ENCODE measurements around the gene ITGB3.
A peak's percentile ranks its signal among the peaks of the same experiment; 100 is the strongest.

Gene ITGB3

DNA sequence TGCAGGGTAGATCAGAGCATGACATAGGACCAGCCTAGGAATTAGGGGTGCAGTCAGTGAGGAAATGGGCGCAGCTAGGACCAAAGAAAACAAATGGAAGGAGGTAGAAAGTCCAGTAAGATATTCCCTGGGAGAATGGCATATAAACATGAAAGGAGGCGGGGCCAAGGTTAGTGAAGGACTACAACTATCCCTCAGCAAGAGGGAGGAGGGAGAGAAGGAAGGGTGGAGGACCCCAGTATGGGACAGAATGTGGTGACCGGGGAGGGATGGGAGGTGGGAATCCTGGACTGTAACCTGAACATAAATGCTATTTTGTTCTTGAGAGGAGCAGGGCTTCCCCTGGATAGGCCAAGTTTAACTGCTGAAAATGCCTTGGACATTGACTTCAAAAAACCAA, 22.8 kb downstream of the ITGB3 start:
- no peak for DNase-seq (ENCODE audit: low spot score)

GRCh38 chr17:47276868-47277267, 23.2 kb downstream of the ITGB3 start:
- DNase-seq (ENCODE audit: low spot score) = no peak

DNA sequence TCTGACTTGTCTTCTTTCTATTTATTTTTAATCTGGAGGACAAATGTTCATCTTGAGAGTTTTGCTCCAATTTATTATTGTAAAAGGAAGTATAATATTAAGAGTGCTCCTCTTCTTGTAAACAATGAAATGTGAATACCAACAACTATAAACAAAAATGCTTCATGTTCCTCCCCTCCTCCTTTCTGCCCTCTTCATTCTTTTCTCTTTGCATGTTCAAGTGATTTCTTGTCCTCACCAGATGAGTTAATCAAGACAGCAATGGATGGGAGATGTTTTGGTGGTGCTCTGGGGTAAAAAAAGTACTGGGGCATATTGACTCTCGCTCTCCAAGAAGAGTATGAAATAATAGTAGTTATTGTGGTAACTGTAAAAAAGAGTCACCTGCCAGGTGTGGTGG, 24.3 kb downstream of the ITGB3 start:
- DNase-seq (ENCODE audit: low spot score) = no peak

GRCh38 chr17:47278561-47278960, 24.9 kb downstream of the ITGB3 start:
- no peak for DNase-seq (ENCODE audit: low spot score)

DNA sequence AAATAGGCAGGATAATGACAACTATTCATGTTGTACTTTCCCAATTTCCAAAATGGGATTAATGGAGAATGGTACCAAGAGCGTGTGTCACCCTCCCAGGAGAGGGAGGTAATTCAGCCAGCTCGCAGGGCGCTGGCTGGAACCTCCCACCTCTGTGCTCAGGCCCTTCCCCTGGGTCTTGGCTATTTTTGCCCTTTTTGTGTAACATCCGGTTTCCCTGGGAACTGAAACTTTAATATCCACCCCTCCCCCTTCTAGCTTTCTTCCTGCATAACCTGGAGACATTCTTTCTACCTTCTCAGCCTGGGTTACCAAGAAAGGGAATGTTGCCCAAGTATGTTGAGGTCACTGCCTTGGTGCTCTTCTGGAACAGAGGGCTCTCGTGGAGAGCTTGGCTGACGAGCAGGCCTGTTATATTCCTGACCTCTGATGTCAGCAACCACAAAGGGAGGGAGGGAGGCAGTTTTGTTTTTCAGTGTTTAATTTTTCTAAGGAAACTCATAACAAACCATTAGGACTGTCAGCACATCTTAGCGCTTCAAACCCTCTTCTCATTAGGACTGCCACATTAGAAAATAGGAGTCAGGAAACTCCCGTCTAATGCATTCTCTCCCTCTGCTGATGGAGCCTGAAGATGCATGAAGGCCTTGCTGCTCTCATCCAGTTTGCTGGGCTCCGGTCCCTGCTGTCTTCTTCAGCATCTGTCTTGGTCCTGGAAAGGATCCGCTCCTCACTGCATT, 25.6 kb downstream of the ITGB3 start:
- DNase-seq (ENCODE audit: low spot score) = no peak

DNA sequence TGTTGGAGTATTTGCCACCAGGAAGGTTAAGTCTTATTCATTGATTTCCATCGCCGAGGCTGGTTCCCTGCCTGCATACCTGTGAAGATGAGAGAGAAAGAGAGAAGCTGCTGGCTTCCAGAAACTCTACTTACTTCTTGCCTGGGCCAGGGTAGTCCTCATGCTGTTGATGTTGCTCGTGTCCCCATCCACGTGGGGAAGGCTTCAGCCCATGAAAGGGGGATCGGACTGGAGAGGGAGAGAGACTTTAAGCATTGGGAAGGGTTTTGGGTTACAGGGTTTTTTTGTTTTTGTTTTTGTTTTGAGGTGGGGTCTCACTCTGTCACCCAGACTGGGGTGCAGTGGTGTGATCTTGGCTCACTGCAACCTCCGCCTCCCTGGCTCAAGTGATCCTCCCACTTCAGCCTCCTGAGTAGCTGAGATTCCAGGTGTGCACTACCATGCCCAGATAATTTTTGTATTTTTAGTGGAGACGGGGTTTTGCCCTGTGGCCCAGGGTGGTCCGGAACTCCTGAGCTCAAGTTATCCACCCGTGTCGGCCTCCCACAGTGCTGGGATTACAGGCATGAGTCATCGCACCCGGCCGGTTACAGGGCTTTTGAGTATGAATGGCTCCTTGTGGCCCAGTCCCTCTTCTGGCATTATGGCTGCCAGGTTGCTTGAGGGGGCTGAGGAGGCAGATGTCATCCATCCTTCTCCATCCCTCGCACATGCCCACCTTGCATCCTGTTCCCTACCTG, 26.6 kb downstream of the ITGB3 start:
- no peak for DNase-seq (ENCODE audit: low spot score)

DNA sequence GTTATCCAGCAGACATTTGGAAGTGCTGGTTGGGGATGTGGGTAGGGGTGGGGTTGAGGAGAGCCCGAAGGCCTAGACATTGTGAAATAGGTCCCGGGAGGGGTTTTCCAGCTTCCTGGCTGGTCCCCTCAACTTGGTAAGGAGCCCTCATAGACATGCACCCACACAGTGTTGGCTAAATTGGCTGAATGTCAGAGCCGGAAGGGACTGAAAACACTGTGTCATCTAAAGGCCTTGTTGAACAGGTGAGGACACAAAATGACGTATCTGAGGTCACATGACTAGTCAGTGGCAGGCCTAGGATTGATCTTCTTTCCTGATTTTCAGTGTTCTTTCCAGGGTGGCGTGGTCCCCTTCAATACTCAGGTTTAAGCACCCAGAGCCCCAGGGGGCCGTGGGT, 27.6 kb downstream of the ITGB3 start:
- no peak for DNase-seq (ENCODE audit: low spot score)

DNA sequence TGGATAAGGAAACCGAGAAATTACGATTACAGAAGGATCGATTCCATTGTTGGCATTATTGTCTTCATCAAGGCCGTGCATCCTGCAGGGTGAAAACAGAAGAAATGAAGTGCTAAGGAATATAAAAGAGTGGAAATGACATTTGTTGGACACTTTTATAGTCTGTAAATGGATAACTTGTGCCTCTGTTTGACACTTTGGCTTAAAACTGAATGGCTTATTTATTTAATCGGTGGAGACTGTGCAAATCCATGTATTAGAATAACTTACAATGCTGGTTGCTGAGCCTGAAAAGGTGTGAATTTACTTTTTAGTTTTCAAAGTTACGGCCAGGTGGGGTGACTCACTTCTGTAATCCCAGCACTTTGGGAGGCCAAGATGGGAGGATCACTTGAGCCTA, 31.4 kb downstream of the ITGB3 start:
- DNase-seq (ENCODE audit: low spot score) = no peak

- DNase-seq (ENCODE audit: low spot score) = no peak
These were observed 32.7 kb downstream of the ITGB3 start for GRCh38 chr17:47286198-47286914.

DNA sequence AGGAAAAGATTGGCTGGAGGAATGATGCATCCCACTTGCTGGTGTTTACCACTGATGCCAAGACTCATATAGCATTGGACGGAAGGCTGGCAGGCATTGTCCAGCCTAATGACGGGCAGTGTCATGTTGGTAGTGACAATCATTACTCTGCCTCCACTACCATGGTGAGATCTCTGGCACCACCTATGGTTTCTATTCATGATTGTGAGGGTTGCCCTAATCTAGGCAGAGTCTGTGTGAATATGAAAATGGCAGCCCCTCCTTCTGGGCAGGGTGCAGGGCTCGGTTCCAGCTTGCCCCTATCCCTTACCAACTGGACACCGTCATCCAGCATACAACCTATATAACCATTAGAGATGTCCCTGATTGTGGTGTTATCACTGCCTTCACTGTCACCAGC, 33.4 kb downstream of the ITGB3 start:
- DNase-seq (ENCODE audit: low spot score) = no peak

- no peak for DNase-seq (ENCODE audit: low spot score)
These were observed 34.0 kb downstream of the ITGB3 start for GRCh38 chr17:47287639-47288038.

- DNase-seq (ENCODE audit: low spot score) = no peak
These were observed 35.0 kb downstream of the ITGB3 start for GRCh38 chr17:47288531-47289116.

DNA sequence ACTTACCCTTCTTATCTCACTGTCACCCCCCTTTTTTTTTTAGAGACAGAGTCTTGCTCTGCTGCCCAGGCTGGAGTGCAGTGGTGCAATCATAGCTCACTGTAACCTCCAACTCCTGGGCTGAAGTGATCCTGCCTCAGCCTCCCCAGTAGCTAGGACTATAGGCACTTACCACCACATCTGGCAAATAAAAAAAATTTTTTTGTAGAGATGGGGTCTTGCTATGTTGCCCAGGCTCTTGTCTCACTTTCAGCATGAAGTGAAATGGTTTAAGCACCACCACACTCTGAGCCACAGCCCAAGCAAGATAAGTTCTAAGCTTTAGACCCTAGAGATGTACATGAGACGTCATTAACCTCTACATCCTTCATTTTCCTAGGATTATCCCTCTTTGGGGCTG, 35.7 kb downstream of the ITGB3 start:
- no peak for DNase-seq (ENCODE audit: low spot score)

DNA sequence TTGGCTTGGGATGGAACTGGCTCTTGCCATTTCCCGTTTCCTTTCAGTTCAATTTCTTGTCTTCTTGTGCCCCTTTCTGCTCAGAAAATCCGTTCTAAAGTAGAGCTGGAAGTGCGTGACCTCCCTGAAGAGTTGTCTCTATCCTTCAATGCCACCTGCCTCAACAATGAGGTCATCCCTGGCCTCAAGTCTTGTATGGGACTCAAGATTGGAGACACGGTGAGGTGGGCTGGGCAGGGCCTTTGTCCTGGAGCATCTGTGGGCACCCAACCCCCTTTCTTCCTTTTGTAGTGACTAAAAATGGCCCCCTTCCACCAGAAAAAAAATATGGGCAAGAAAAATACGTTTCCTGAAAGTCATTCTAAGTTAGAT, 37.2 kb downstream of the ITGB3 start:
- no peak for DNase-seq (ENCODE audit: low spot score)

DNA sequence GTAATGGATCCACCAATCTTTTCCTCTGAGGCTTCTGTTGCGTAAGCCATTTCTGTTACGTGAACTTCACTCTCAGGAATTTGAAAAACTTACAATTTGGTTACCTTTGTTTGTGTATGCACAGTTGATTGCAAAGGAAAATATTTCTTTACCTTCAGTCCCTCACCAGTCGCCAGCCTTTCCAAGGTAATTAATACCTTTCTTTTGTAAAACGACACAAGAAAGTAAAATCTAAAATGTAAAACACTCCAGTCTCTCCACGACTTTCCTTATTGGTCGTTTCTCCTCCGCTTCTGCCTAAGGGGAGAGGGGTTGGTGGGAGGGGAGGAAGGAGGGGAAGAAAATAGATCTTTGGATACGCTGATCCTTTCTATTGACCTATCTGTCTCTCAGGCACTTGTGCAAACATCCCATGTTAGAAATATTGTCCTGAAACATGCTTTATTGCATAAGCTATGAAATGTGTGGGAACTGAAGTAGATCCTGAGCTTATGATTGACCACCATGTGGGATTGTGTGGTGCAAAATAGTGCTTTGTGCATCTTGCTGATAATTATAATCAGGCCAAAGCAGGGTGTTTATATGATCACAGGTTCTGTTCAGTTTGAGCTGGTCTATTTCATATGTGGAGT, 37.7 kb downstream of the ITGB3 start:
- peak; percentile 34 for DNase-seq (ENCODE audit: low spot score)

GRCh38 chr17:47292206-47292605, 38.6 kb downstream of the ITGB3 start:
- no peak for DNase-seq (ENCODE audit: low spot score)

DNA sequence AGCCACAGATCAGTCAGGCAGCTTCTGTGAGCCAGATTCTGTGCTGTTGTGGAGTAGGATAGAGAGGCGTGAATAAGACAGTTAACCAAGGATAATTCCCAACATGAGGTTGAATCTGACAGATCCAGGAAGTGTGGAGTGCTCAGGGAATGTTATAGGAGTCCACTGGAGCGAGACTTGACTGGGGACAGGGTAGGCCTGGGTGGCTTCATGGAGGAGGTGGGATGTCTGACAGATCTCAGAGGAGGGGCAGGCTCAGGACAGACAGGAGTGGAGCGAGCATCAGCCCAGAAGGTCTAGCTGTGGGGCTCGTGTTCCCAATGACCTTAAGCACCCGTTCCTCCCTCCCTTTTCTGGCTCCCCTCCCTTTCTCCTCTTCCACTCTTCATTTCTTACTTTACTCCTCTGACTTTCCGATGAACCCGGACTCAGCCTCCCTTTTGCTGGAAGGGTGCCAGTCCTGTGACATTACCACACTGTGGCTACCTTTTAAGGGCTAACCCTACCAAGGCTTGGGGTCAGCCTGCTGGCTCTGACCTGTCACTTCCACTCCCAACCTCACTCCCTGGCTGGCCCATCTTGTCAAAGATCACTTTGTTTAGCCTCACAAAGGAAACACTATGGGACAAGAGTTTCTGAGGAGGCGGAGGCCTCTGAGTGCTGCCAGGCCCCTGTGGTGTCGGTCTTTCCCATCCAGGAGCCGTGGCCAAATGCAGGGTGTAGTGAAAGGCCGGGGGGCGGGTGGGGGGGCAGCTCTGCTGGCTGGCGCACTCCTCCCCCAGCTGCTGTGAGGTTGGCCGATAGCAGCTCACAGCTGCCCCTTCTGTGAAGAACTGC, 41.6 kb downstream of the ITGB3 start:
- no peak for DNase-seq (ENCODE audit: low spot score)

GRCh38 chr17:47295874-47296255, 42.2 kb downstream of the ITGB3 start:
- no peak for DNase-seq (ENCODE audit: low spot score)

DNA sequence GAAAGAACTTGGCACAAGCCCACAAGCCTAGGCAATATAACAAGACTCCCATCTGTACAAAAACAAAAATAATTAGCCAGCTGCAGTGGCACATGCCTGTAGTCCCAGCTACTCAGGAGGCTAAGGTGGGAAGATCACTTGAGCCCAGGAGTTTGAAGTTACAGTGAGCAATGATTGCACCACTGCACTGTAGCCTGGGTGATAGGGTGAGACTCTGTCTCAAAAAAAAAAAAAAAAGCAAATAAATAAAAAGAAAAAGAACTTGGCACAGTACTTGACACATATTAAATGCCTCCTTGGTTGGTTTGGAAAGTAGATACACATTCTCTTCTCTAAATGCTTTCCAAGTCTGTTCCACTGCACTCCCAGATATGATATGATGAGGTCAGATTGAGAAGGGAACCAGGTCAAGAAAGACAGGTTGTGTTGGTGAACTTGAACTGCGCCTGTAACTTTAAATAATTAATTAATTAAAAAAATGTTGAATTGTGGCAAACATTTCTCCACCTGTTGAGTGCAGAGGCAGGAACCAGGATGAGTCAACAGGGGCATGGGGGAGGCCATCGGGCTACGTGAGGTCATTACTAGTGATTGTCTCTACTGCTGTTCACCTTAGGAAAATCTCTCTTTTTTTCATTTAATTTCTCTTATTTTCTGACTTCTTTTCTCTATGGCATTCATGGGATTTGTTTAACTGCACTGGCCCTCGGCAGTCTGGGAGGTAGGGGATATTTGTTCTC, 44.2 kb downstream of the ITGB3 start:
- no peak for DNase-seq (ENCODE audit: low spot score)

GRCh38 chr17:47298712-47299111, 45.1 kb downstream of the ITGB3 start:
- no peak for DNase-seq (ENCODE audit: low spot score)
